HG03520 (cell line): ENCODE data around the gene PDCD6IP.
"Not testable (repeated sequence)": the region's sequence is repeated elsewhere in the genome, so short reads cannot be mapped to it uniquely, and the experiment has no call there.

Source experiments
- ATAC-seq: cut with Tn5 transposase; IDR thresholded peaks from one replicate; pipeline ENCODE4 v1.9.1; 2021; ENCODE audit warnings: mild to moderate bottlenecking, moderate library complexity; ENCODE audit not compliant: unreplicated experiment

The PDCD6IP gene

DNA sequence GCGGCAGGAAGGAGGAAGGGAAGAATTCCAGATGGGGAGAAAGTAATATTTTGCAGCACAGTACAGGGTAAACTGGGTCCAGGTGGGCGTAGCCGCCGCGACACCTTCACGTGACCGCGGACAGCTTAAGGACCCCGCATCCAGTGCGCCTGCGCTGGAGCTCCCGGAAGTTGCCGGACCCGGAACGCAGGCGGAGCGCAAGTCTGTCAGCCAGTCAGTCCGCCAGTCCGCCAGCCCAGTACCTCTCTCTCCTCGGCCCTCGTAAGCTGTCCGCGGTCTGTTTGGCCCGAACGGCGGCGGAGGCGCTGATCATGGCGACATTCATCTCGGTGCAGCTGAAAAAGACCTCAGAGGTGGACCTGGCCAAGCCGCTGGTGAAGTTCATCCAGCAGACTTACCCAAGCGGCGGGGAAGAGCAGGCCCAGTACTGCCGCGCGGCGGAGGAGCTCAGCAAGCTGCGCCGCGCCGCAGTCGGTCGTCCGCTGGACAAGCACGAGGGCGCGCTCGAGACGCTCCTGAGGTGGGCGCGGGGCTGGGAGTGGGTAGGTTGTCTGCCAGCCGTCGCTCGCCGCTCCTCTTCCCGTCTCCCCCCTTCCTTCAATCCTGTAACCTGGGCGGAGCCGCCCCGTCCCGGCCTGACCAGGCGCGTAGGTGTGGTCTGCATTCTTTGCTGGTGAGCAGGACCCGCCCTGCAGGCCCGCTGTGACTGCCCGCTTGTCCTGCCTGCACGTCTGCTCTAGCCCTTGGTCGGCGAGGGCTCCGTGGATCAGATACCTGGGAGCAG is at the start of gene PDCD6IP:
Gene PDCD6IP (plus strand): TSS at position 213 of the 784 bp plus-strand sequence. CDS start 99 bp downstream, at position 312.
- ATAC-seq: peak; percentile 82

DNA sequence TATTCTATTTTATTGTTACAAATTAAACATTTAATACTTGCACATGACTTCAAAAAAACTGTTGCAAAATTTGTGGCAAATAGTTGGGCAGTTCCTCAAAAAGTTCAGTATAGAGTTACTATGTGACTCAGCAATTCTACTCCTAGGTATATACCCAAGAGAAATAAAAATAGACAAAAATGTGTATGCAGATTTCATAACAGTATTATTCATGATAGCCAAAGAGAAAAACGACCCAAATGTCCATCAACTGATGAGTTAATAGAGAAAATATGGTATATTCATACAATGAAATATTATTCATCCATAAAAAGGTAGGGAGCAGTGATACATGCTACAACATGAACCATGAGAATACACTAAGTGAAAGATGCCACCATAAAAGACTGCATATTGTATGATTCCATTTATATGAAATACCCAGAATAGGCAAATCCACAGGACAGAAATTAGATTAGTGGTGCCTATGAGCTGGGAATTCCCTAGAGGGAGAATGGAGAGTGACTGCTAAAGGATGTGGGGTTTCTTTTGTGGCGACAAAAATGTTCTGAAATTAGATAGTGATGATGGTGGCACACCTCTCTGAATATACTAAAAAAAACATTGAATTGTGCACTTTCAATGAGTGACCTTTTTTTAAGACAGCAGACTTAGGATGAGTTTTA is 48.8 kb upstream of the PDCD6IP start:
- ATAC-seq: no peak

DNA sequence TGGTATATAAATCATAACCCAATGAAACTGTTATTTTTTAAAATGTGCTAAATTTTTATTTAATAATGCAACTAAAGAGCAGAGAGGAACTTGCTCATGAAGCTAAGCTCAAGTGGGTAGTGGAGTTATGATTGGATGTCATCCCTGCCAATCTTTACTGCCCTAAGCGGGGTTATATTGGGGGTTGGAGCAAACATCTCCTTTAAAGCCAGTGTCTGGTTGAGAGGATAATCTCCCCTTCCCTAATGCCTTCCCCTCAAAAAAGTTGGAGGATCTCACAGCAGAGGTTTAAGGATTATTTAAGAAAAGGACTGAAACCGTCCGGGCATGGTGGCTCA is 48.2 kb upstream of the PDCD6IP start:
- no peak for ATAC-seq

- ATAC-seq: no peak
Observed at GRCh38 chr3:33751336-33751735, 47.1 kb upstream of the PDCD6IP start.

DNA sequence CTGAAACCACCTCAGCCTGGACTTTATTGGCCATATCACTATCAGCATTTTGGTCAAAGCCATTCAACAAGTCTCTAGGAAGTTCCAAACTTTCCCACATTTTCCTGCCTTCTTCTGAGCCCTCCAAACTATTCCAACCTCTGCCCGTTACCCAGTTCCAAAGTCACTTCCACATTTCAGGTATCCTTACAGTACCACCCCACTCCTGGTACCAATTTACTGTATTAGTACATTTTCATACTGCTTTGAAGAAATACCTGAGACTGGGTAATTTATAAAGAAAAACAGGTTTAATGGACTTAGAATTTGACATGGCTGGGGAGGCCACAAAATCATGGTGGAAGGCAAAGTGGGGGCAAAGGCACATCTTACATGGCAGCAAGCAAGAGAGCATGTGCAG is 44.0 kb upstream of the PDCD6IP start:
- ATAC-seq: not testable (repeated sequence)

DNA sequence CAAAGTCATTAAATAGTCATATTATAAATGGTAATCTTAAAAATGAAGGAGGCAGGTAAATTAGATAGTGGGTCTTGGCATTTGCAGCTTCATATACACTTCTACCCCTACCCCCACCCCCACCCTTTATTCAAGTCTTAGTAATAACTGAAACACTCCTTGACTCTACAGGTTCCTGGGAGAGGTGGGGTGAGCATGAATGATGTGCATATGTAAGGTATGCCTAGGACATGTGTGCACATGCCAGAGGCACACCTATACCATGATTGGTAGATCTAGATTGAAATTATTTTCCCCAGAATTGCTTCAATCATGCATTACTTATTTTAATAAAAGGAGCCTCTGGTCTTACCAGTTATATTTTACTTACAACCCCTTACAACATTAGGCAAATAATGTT is 40.1 kb upstream of the PDCD6IP start:
- no peak for ATAC-seq

- ATAC-seq: no peak
Observed at GRCh38 chr3:33758864-33759263, 39.6 kb upstream of the PDCD6IP start.

DNA sequence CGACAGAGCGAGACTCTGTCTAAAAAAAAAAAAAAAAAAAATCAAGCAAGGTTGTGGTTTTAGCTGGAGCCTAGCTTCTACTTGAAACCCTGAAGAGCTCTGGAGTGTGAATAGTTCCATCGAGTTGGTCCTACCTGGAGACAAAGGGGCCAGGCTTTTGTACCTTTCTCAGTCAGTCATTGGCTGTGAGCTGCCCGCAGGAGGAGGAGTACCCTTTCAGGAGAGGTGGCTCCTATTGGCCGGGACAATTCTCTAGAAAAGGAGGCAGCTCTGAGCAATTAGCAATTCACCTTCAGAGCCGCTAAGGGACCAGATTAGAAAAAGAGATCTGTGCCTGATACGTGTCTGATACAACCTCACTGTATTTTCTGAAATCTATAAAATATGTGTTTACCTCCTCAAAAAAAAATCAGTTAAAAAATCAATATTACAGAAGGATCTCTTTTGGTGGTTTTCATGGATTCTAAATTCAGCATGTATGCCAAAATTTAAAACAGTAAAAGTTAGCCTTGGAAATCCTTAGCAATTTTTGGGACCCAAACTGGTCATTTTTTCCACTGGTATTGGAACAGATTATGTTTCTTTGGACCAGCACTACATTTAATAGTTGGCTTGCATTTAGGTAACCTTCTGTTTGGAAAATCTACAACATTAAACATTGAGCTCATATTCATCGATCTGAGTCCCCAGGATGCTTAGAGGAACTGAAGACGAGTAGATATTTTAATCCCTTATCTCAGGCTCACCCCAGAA is 29.7 kb upstream of the PDCD6IP start:
- ATAC-seq: no peak

- ATAC-seq: no peak
Observed at GRCh38 chr3:33773637-33774036, 24.8 kb upstream of the PDCD6IP start.

- no peak for ATAC-seq
Observed at GRCh38 chr3:33775363-33775762, 23.1 kb upstream of the PDCD6IP start.

GRCh38 chr3:33777996-33778395 is 20.4 kb upstream of the PDCD6IP start:
- no peak for ATAC-seq

GRCh38 chr3:33779751-33780150 is 18.7 kb upstream of the PDCD6IP start:
- ATAC-seq: no peak

DNA sequence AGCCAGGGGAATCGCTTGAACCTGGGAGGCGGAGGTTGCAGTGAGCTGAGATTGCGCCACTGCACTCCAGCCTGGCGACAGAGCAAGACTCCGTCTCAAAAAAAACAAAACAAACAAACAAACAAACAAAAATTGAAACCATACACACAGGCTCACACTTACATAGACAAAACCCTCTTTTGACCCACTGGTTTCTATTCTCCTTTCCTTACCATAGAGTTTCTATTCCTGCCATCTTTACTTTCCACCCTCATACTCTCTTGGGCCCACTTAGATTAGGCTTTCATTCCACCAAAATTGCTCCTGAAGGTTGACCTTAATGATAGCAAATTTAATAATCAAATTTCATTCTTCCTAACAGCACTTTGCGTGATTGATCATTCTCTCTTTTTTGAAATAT is 17.0 kb upstream of the PDCD6IP start:
- ATAC-seq: not testable (repeated sequence)

DNA sequence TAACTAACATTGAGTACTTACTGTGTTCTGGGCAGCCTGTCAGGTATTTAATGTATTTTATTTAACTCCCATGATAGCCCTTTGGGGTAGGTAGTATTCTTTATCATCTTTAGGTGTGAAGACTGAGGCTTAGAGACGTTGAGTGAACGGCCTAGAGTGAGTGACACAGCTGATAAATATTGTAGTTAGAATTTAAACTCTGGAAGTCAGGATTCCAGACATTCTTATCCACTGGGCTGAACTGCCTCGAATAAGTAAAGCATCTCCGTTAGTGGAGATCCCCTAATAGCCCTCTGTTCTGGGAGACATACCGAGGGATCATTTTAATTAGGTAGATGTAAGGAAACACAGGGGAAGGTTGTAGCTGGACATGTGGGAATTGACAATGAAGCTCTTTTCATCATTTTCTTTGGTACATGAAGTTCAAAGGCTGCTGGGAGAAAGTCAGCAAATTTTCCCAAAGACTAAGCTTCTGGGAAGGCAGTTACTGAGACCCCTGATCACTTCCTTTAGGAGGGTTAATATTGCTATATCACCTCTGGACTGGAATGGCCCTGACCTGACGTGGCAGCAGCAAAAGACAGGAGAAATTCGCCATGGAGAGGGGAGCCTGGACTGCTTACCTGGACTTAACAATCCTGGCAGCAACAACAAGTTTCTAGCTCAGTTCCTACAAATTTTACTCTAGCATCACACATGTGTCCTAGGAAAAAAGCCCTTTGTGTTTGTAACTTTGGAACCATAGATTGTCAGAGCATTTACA is 11.7 kb upstream of the PDCD6IP start:
- no peak for ATAC-seq

- ATAC-seq: peak; percentile 81
Observed at GRCh38 chr3:33787328-33788009, 11.0 kb upstream of the PDCD6IP start.

DNA sequence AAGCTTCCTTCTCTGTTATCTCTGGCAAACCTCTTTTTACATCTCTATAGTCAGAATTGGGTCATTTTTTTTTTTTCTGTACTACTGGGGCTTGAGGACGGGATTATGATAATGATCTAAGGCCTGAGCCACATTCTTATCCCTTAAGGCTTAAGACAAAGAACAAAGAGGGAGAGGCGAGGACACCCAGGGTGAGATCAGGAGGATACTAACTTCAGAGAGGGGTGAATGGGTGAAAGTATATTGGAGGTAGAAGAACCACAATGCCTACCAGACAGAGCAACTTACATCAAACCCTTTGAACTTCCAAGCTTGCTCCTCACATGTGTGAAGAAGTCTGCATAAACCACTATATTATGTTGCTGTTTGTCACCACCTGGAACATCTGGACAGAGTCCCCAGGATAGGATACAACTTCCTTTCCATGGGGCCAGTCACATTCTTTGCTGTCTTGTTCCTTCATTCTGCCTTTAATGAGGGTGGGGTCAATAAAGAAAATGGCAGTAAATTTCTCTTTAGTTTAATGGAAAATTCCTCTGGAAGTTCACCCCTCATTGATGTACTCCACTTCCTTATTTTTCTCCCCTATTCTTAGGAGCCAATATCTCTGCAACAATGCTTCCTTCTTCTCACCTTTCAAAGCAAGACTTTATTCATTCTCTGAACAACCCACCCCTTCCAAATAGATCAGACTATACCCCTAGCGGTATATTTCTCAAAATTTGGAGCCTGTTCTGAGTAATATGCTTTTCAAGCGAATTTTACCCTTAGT is 9.1 kb upstream of the PDCD6IP start:
- no peak for ATAC-seq

DNA sequence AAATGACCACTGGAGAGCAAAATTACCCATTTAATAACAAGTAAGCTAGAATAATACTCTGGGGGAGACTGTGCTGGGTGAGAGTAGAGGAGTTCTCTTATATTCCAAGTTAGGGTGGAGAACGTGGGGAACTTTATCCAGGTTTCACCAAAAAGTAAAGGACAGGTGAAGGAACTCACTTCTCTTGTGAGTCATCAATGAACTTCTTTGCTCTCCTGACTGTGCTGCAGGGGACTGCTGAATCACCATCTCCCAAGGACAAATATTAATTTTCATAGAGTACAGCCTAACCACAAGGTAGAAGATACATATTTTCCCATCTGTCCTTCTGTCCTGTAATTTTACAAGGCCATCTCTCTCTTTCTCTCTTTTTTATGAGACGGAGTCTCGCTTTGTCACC is 8.3 kb upstream of the PDCD6IP start:
- no peak for ATAC-seq

GRCh38 chr3:33791477-33792166 is 6.8 kb upstream of the PDCD6IP start:
- no peak for ATAC-seq
